Stimulated activated CD4-positive, alpha-beta T cell treated with anti-CD3 and anti-CD28 coated beads, TNF-alpha, amount 100 ng/mL, for 48 hours (primary cell): Measurements from ENCODE around the gene RAET1G.

Experiments used
- DNase-seq, 3 donors: peaks; one replicate each; pipeline ENCODE4 v3.0.0-alpha.2; 2020; ENCODE audit warnings: low read depth in 3 of 3

The RAET1G gene

DNA sequence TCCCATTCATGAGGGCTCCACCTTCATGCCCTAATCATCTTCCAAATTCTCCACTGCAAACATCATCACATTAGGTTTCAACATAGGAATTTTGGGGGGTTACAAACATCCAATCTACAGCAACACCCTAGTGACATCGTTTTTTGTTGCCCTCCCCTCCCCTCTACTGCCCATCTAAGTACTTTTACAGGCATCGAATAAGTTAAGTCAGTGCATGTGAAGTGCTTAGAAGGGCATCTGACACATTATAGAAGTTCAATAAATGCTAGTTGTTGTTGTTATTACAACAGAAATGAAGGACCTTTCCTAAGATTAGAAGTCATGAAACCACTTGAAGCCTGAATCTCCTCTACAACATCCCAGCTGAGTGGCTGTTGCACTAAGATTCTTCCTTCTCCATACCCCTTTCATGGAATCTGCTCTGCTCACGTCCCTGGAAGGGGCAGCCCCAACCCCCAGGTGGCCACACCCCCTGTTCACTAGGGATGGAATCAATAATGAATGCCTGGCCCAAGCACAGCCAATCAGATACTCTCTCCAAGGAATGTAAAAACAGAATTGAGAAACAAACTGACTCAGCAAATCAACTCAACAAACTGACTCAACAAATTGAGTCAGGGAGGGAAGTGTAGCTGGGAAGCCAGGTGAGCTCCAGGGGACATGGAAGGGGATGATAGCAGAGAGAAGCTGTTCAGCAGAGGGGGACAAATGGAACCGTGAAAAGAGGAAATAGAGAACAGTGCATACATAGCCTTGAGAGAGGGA lies 54.9 kb downstream of the RAET1G start:
- no peak for DNase-seq
